Ishikawa (cell line): ENCODE measurements around the gene NRXN3.

ENCODE experiments used
- CEBPB ChIP-seq: IDR thresholded peaks from 2 replicates; pipeline ENCODE4 v1.6.1; 2012
- CREB1 ChIP-seq: IDR thresholded peaks from 2 replicates; pipeline ENCODE4 v1.6.1; 2012; ENCODE audit warnings: low read depth
- EGR1 ChIP-seq: IDR thresholded peaks from 2 replicates; pipeline ENCODE4 v1.6.1; 2012
- EP300 ChIP-seq: IDR thresholded peaks from 2 replicates; pipeline ENCODE4 v1.6.1; 2012; ENCODE audit warnings: borderline replicate concordance
- MAX ChIP-seq: IDR thresholded peaks from 2 replicates; pipeline ENCODE4 v1.6.1; 2012
- RAD21 ChIP-seq: IDR thresholded peaks from 2 replicates; pipeline ENCODE4 v1.6.1; 2012; ENCODE audit warnings: low read depth
- REST ChIP-seq: IDR thresholded peaks from 2 replicates; pipeline ENCODE4 v1.6.1; 2012; ENCODE audit warnings: low read depth, mild to moderate bottlenecking
- TCF12 ChIP-seq: IDR thresholded peaks from 2 replicates; pipeline ENCODE4 v1.6.1; 2012; ENCODE audit warnings: low read depth
- USF1 ChIP-seq: IDR thresholded peaks from 2 replicates; pipeline ENCODE4 v1.6.1; 2012

GRCh38 chr14:79598339-79598738 is 1428.2 kb downstream of the NRXN3 start:
- TF ChIP-seq TCF12 (no peak), EP300 (no peak), CREB1 (no peak), REST (no peak), MAX (no peak), RAD21 (no peak), USF1 (no peak), EGR1 (no peak), CEBPB (no peak)
